OCI-LY1 (cell line): ENCODE measurements around the gene RBM47.
"Not testable (repeated sequence)": the region's sequence is repeated elsewhere in the genome, so short reads cannot be mapped to it uniquely, and the experiment has no call there.

Experiments
- CTCF ChIP-seq: fragments of 200-600 bp; sonication (generic), shearing (Covaris generic); IDR thresholded peaks from 2 replicates; pipeline ENCODE4 v1.5.1; 2017; ENCODE audit warnings: mild to moderate bottlenecking, antibody characterized with exemption, low read length, moderate library complexity, mixed read lengths
- EZH2 ChIP-seq: fragments of 200-600 bp; sonication (generic), shearing (Covaris generic); IDR thresholded peaks from 2 replicates; pipeline ENCODE4 v1.8.0; 2017; ENCODE audit warnings: borderline replicate concordance, mixed run types, mild to moderate bottlenecking, antibody characterized with exemption, low read length, moderate library complexity, mixed read lengths

- not testable (repeated sequence) for TF ChIP-seq CTCF, EZH2
Measured at GRCh38 chr4:40435306-40435705, 194.4 kb downstream of the RBM47 start.
